MM.1S (cell line): ENCODE measurements around the gene ROCK2.

ENCODE experiments used
- EZH2phosphoT487 ChIP-seq: fragments of 300-600 bp; sonication (generic); IDR thresholded peaks from 2 replicates; pipeline ENCODE4 v1.6.1; 2018; ENCODE audit warnings: antibody characterized with exemption, low read length
- TF ChIP-seq, protein P1 (sequence below): fragments of 300-600 bp; sonication (generic); IDR thresholded peaks from 2 replicates; pipeline ENCODE4 v1.5.1; 2016; ENCODE audit warnings: antibody characterized with exemption, low read length, mixed read lengths

GRCh38 chr2:11290713-11291112 is 53.7 kb downstream of the ROCK2 start:
- TF ChIP-seq, protein P1, sequence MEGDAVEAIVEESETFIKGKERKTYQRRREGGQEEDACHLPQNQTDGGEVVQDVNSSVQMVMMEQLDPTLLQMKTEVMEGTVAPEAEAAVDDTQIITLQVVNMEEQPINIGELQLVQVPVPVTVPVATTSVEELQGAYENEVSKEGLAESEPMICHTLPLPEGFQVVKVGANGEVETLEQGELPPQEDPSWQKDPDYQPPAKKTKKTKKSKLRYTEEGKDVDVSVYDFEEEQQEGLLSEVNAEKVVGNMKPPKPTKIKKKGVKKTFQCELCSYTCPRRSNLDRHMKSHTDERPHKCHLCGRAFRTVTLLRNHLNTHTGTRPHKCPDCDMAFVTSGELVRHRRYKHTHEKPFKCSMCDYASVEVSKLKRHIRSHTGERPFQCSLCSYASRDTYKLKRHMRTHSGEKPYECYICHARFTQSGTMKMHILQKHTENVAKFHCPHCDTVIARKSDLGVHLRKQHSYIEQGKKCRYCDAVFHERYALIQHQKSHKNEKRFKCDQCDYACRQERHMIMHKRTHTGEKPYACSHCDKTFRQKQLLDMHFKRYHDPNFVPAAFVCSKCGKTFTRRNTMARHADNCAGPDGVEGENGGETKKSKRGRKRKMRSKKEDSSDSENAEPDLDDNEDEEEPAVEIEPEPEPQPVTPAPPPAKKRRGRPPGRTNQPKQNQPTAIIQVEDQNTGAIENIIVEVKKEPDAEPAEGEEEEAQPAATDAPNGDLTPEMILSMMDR, result no peak
- no peak for TF ChIP-seq EZH2phosphoT487
